ENCODE results near the gene COL18A1. TPM values are rescaled to one million over a fixed set of nuclear protein-coding genes. Genes with fewer than 3 reads are reported as not detected.
A peak's percentile ranks its signal among the peaks of the same experiment; 100 is the strongest.

COL18A1 gene
- total and polyA plus RNA-seq, 9 of the 15 experiments (the other 6 are each of a cell fraction or from before 2014, with no cell fraction given), result 0.14 to 16.4 (median 2.0) TPM

DNA sequence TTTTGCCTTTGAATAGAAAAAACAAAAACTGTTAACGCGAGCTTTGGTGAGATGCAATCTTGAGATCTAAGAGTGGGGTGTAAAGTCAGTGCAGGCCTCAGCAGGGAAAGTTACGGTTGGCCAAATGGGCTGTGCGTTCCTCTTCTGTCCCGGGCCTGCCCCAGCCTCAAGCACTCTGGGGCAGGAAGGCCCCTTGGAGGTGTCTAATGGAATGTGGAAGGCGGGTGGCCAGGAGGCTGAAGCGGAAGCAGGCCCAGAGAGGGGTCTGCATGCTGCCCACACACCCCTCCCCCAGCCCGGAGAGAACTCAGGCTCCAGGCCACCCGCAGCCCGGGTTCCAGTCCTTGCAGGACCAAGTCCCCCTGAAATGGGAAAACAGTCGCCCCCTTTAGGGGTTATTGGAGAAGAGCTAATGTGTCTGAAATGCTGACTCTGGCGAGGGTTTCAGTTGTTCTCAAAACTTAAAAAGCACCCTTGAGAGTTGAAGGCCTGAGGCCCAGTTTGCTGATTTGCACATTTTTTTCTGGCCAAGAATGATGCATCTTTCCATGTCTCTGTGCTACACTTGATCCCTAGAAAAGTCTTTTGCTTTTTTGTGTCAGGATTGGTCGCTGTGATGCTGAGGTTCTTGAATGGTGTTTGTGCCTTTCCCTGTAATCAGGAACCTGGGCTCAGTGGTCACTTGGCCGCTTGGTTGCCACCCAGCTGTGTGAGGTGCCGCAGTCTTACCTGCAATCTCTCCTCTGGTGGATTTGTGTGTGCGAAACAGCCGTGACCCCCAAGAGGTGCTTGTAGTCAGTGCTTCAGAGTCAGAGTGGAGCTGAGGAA, 2.0 kb downstream of the COL18A1 start (continued):
- TF ChIP-seq KDM2B (CRISPR knock-in tag; IDR thresholded peaks at IDR 0.05) (no peak), SREBF2 (CRISPR knock-in tag; IDR thresholded peaks at IDR 0.05) (no peak), ZNF780A (CRISPR knock-in tag; IDR thresholded peaks at IDR 0.05) (no peak), ATF7 (IDR thresholded peaks at IDR 0.05) (no peak), CBX5 (IDR thresholded peaks at IDR 0.05; ENCODE audit: borderline replicate concordance, low read depth) (no peak), ZNF79 (CRISPR knock-in tag; IDR thresholded peaks at IDR 0.05; ENCODE audit: low read depth) (no peak), EP400 (IDR thresholded peaks at IDR 0.05) (no peak), BRD9 (IDR thresholded peaks at IDR 0.05; ENCODE audit: low read depth, partially characterized antibody) (no peak), MAFF (IDR thresholded peaks at IDR 0.05; ENCODE audit: low read length) (0 out of 2 replicates have a peak, but pooled peaks have one; percentile 3), ZNF3 (CRISPR knock-in tag; IDR thresholded peaks at IDR 0.05) (no peak), ZNF274 (IDR thresholded peaks at IDR 0.05; ENCODE audit: borderline replicate concordance, low read depth, low read length) (no peak), JUN (IDR thresholded peaks at IDR 0.05; ENCODE audit: borderline replicate concordance, low read depth, low read length) (no peak), JUN (CRISPR knock-in tag; IDR thresholded peaks at IDR 0.05; ENCODE audit: borderline replicate concordance) (no peak), ZFP30 (CRISPR knock-in tag; IDR thresholded peaks at IDR 0.05; ENCODE audit: borderline replicate concordance) (no peak), OTX1 (CRISPR knock-in tag; IDR thresholded peaks at IDR 0.05) (no peak)
- TF ChIP-seq, protein P1, sequence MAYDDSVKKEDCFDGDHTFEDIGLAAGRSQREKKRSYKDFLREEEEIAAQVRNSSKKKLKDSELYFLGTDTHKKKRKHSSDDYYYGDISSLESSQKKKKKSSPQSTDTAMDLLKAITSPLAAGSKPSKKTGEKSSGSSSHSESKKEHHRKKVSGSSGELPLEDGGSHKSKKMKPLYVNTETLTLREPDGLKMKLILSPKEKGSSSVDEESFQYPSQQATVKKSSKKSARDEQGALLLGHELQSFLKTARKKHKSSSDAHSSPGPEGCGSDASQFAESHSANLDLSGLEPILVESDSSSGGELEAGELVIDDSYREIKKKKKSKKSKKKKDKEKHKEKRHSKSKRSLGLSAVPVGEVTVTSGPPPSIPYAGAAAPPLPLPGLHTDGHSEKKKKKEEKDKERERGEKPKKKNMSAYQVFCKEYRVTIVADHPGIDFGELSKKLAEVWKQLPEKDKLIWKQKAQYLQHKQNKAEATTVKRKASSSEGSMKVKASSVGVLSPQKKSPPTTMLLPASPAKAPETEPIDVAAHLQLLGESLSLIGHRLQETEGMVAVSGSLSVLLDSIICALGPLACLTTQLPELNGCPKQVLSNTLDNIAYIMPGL (CRISPR knock-in tag; IDR thresholded peaks at IDR 0.05), result no peak
- TF ChIP-seq, protein P2, sequence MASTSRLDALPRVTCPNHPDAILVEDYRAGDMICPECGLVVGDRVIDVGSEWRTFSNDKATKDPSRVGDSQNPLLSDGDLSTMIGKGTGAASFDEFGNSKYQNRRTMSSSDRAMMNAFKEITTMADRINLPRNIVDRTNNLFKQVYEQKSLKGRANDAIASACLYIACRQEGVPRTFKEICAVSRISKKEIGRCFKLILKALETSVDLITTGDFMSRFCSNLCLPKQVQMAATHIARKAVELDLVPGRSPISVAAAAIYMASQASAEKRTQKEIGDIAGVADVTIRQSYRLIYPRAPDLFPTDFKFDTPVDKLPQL (IDR thresholded peaks at IDR 0.05; ENCODE audit: extremely low read depth, insufficient read length), result no peak
- TF ChIP-seq, protein P3, sequence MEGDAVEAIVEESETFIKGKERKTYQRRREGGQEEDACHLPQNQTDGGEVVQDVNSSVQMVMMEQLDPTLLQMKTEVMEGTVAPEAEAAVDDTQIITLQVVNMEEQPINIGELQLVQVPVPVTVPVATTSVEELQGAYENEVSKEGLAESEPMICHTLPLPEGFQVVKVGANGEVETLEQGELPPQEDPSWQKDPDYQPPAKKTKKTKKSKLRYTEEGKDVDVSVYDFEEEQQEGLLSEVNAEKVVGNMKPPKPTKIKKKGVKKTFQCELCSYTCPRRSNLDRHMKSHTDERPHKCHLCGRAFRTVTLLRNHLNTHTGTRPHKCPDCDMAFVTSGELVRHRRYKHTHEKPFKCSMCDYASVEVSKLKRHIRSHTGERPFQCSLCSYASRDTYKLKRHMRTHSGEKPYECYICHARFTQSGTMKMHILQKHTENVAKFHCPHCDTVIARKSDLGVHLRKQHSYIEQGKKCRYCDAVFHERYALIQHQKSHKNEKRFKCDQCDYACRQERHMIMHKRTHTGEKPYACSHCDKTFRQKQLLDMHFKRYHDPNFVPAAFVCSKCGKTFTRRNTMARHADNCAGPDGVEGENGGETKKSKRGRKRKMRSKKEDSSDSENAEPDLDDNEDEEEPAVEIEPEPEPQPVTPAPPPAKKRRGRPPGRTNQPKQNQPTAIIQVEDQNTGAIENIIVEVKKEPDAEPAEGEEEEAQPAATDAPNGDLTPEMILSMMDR (IDR thresholded peaks at IDR 0.05 in 2 of 3, conservative IDR thresholded peaks at IDR 0.05 in 1 of 3; ENCODE audit: insufficient read depth in 2 of 3, low read depth in 1 of 3, low read length in 3 of 3), result peak in 1 of 3 experiments; percentile 48; a peak in 2 of 6 replicates
- TF ChIP-seq, protein P4, sequence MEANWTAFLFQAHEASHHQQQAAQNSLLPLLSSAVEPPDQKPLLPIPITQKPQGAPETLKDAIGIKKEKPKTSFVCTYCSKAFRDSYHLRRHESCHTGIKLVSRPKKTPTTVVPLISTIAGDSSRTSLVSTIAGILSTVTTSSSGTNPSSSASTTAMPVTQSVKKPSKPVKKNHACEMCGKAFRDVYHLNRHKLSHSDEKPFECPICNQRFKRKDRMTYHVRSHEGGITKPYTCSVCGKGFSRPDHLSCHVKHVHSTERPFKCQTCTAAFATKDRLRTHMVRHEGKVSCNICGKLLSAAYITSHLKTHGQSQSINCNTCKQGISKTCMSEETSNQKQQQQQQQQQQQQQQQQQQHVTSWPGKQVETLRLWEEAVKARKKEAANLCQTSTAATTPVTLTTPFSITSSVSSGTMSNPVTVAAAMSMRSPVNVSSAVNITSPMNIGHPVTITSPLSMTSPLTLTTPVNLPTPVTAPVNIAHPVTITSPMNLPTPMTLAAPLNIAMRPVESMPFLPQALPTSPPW (CRISPR knock-in tag; IDR thresholded peaks at IDR 0.05), result no peak
- TF ChIP-seq, protein P5, sequence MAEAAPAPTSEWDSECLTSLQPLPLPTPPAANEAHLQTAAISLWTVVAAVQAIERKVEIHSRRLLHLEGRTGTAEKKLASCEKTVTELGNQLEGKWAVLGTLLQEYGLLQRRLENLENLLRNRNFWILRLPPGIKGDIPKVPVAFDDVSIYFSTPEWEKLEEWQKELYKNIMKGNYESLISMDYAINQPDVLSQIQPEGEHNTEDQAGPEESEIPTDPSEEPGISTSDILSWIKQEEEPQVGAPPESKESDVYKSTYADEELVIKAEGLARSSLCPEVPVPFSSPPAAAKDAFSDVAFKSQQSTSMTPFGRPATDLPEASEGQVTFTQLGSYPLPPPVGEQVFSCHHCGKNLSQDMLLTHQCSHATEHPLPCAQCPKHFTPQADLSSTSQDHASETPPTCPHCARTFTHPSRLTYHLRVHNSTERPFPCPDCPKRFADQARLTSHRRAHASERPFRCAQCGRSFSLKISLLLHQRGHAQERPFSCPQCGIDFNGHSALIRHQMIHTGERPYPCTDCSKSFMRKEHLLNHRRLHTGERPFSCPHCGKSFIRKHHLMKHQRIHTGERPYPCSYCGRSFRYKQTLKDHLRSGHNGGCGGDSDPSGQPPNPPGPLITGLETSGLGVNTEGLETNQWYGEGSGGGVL (CRISPR knock-in tag; IDR thresholded peaks at IDR 0.05), result no peak
